Left lung (tissue), 8 donors: ENCODE measurements around the gene PGBD2. TPM values are rescaled to one million over a fixed set of nuclear protein-coding genes. Genes with fewer than 3 reads are reported as not detected.

Experiments
- polyA plus RNA-seq, 6 donors: library from polyadenylated mRNA; unstranded; fragments of 120-200 nt; gene quantifications; one replicate each; pipeline ENCODE4 v1.2.1, GENCODE V29; 2013; ENCODE audit not compliant: insufficient read length in 6 of 6
- total RNA-seq, 2 donors: library from RNA; stranded (reverse); fragmentation: NEBNext Ultra II Directional; extraction: Animal tissue kit (Norgen Biotek cat#: 25700); gene quantifications; one replicate each; pipeline ENCODE4 v1.2.1, GENCODE V29; 2021
- donor health status: DM: no; HTN: yes; CAD: no.
- donor health status: DM: no; HTN: no; CAD: no.

The PGBD2 gene
- total and polyA plus RNA-seq, 8 donors = 7.0 to 12.7 (median 12.0) TPM

Other genes with a start within 250 kb of the PGBD2 start
- gene OR14I1, start 203.5 kb upstream of the PGBD2 start, total RNA-seq = not detected
- not detected for gene OR14I1, start 203.5 kb upstream of the PGBD2 start, polyA plus RNA-seq
- not detected for gene LYPD8, start 150.5 kb upstream of the PGBD2 start, total RNA-seq
- gene LYPD8, start 150.5 kb upstream of the PGBD2 start, polyA plus RNA-seq = not detected
- gene SH3BP5L, start 80.3 kb upstream of the PGBD2 start, total RNA-seq = 10 to 100 TPM; 24.0 to 26.5 TPM
- 10 to 100 TPM; 23.0 to 25.8 (median 23.5) TPM for gene SH3BP5L, start 80.3 kb upstream of the PGBD2 start, polyA plus RNA-seq
- gene ZNF672, start 68.0 kb upstream of the PGBD2 start, total RNA-seq = 10 to 100 TPM; 31.2 to 35.5 TPM
- gene ZNF672, start 68.0 kb upstream of the PGBD2 start, polyA plus RNA-seq = 10 to 100 TPM; 16.2 to 22.0 (median 18.7) TPM
- gene ZNF692, start 47.1 kb upstream of the PGBD2 start, total RNA-seq = 10 to 100 TPM; 31.9 to 44.6 TPM
- gene ZNF692, start 47.1 kb upstream of the PGBD2 start, polyA plus RNA-seq = 10 to 100 TPM; 41.6 to 66.6 (median 59.3) TPM